GM18951 (cell line): ENCODE data around the gene ABHD15.

Experiments
- POLR2A ChIP-seq: IDR thresholded peaks from 4 replicates; pipeline ENCODE4 v1.6.1; 2011; ENCODE audit warnings: mild to moderate bottlenecking; ENCODE audit not compliant: insufficient read length, insufficient read depth; ENCODE audit errors: extremely low read depth
- in situ Hi-C: fragments of 300-500 bp; cut with MboI; formaldehyde crosslinking; loops from one replicate; pipeline ENCODE4 v1.12.0; 2022; ENCODE audit warnings: low sequenced_read_pairs, mixed read lengths, inconsistent platforms; ENCODE audit not compliant: unreplicated experiment

The ABHD15 gene, protein sequence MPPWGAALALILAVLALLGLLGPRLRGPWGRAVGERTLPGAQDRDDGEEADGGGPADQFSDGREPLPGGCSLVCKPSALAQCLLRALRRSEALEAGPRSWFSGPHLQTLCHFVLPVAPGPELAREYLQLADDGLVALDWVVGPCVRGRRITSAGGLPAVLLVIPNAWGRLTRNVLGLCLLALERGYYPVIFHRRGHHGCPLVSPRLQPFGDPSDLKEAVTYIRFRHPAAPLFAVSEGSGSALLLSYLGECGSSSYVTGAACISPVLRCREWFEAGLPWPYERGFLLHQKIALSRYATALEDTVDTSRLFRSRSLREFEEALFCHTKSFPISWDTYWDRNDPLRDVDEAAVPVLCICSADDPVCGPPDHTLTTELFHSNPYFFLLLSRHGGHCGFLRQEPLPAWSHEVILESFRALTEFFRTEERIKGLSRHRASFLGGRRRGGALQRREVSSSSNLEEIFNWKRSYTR

GRCh38 chr17:29566473-29567303 is at the start of gene ABHD15:
TSS of gene ABHD15 (minus strand) at chr17:29567037. CDS start at chr17:29566966, 71 bp downstream.
- TF ChIP-seq POLR2A = no peak
- in situ Hi-C loops = no loop called here

GRCh38 chr17:29615492-29616299 is 48.9 kb upstream of the ABHD15 start:
- no peak for TF ChIP-seq POLR2A
- in situ Hi-C loops = no loop called here

DNA sequence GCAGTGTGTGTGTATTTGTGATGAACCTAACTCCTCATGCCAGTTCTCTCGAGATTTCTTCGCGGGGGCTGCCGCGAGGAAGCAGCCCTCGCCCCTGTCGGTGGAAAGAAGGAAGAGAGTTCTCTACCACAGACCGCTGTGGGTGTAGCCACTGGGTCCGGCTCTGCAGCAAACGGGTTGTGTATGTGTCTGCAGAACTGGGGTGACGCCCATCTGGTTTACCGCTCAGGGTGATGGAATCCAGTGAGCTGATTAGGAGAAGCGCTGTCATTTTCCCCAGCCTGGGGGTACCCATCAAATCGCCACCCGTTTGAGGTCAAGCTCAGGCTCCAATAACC is 48.2 kb upstream of the ABHD15 start:
- TF ChIP-seq POLR2A = no peak
- in situ Hi-C loops = no loop called here

DNA sequence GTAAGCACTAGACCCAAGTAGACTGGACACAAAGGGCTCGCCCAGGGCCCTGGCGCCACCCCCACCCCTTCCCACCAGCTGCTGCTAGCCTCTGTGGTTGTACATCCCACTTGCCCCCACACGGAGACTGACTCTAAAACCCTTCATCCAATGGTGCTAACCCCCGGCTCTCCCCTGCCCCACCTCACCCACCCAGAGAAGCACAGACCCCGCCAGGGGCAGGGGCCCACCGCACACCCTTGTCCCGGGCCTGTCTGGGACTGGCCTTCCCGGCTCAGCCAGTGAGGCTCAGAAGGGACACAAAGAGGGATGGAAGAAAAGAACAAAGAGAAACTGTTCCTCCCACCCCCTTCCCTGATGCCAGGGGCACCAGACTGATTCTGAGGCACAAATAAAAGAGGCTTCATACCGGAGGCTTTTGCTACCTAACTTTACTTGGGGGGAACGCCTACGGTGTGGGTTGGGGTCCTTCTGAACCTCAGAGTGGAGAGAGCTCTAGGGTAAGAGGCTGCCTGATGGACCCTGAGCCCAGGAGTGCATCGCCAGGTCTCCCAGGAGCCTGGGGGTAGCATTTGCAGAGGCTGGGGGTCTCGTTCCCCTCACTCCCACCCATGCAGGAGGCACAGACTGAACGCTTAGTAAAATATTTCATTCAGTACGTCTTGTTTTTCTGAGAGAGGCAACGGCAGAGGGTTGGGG is 47.7 kb upstream of the ABHD15 start:
- in situ Hi-C loops = no loop called here
- no peak for TF ChIP-seq POLR2A

GRCh38 chr17:29613856-29614255 is 47.0 kb upstream of the ABHD15 start:
- TF ChIP-seq POLR2A = no peak
- in situ Hi-C loops = no loop called here

DNA sequence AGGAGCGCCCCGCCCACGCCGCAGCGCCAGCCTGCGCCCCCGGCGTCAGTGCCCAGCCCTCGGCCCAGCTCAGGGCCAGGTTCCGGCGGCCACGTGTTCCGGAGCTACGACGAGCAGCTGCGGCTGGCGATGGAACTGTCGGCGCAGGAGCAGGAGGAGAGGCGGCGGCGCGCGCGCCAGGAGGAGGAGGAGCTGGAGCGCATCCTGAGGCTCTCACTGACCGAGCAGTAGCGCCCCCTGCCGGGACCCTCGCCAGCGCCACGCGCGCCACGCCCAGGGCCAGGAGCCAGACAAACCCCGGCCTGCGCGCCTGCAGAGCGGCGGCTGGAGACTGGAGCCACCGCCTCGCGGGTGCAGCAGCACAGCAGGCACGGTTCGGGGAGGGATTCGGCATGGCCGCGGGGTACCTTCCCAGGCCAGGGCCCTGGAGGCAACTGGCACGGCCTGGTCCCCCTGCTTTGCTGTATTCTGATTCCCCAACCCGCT is 46.6 kb upstream of the ABHD15 start:
- in situ Hi-C loops = no loop called here
- TF ChIP-seq POLR2A = no peak

- TF ChIP-seq POLR2A = no peak
- in situ Hi-C loops = no loop called here
Observed at GRCh38 chr17:29612404-29613280, 45.8 kb upstream of the ABHD15 start.

DNA sequence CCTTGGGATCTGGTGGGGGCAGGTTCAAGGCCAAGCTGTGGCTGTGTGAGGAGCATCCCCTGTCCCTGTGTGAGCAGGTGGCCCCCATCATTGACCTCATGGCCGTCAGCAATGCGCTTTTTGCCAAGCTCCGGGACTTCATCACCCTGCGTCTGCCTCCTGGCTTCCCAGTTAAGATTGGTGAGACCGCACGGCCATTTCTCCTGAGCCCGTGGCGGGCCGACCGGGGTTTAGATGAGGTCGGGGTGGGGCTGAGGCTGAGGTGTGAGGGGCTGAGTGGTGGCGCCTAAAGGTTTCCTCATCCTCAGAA is 45.2 kb upstream of the ABHD15 start:
- TF ChIP-seq POLR2A = no peak
- in situ Hi-C loops = no loop called here

GRCh38 chr17:29611351-29612093 is 44.7 kb upstream of the ABHD15 start:
- no peak for TF ChIP-seq POLR2A
- in situ Hi-C loops = no loop called here

DNA sequence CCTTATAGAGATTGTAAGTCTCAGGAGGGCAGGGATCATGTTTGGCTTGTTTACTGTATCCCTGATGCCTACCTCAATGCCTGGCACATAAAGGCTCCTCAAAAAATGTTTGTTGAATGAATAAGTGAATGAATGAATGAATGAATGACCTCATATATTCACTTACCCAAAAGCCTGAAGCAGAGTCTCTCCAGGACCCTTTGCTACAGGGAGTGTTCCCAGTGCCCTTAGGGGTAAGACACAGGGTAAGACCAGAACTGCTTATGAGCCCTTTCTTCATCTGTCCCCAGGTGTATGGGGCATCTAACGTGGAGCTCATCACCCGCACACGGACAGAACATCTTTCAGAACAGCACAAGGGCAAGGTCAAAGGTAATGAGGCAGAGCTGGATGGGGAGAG is 43.6 kb upstream of the ABHD15 start:
- no peak for TF ChIP-seq POLR2A
- in situ Hi-C loops = no loop called here

GRCh38 chr17:29608986-29609385 is 42.1 kb upstream of the ABHD15 start:
- in situ Hi-C loops = no loop called here
- no peak for TF ChIP-seq POLR2A
